ENCODE results near the gene PPL.
"Not testable (repeated sequence)": the region's sequence is repeated elsewhere in the genome, so short reads cannot be mapped to it uniquely, and the experiment has no call there.

PPL gene

GRCh38 chr16:4936991-4937781 lies at the start of gene PPL:
Gene PPL, minus strand, starts transcription at chr16:4937148. Its CDS starts 103 bp downstream, at chr16:4937045.
- DNase-seq (ENCODE audit: low spot score) = no peak

- no peak for DNase-seq (ENCODE audit: low spot score)
These were observed 47.4 kb upstream of the PPL start for GRCh38 chr16:4984174-4984990.

GRCh38 chr16:4982056-4982867 lies 45.3 kb upstream of the PPL start:
- DNase-seq (ENCODE audit: low spot score) = no peak

DNA sequence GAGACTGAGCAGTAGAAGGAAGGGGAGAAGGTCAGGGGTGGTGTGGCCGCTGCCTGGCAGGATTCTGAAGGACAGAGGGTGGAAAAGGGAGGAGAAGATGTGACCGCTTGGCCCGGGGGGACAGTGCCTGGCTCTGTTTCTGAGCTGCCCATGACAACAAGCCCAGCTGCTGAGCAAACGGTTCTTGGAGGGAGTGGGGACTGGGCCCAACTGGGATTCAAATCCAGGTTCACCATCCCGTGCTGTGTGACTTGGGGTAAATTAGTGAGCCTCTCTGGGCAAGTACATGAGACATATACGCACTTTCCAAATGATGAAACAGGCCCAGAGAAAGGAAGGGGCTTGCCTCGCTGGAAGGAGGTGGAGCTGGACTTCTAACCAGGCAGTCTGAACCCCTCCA lies 44.5 kb upstream of the PPL start:
- no peak for DNase-seq (ENCODE audit: low spot score)

DNA sequence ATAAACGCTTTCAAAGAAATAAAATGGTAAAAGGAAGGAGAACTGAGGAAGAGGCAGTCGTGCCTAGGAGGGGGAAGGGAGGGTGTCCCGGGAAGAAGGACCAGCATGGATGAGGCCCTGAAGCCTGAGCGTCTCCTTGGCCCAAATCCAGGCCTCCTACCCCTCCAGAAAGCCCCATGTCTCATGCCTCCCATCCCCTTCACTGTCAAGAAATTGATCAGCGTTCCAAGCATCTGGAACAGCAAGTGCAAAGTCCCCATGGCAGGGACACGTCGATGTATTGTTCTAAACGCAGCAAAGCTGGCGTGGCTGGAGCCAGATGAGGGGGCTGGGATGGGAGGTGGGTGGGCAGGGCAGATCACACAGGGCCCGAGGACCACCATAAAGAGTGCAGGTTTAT lies 43.7 kb upstream of the PPL start:
- no peak for DNase-seq (ENCODE audit: low spot score)

- DNase-seq (ENCODE audit: low spot score) = no peak
These were observed 43.0 kb upstream of the PPL start for GRCh38 chr16:4979736-4980660.

DNA sequence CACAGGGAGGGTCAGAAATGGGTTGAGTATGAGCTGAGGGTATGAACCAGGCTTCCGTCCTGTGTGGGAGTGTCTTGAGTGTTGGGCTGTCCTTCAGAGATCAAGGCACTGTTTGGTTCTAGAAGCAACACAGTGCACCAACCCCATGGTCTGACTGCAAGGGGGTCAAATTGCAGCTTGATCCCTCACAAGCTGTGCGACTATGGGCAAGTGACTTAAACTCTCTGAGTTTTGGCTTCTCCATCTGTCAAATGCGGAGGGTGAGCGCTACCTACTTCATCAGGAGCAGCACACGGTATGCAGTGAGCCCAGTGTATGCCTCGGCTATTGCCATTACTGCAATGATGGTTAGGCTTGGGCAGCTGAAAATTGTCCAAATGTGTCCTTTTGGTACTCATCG lies 42.2 kb upstream of the PPL start:
- no peak for DNase-seq (ENCODE audit: low spot score)

GRCh38 chr16:4976611-4977145 lies 39.7 kb upstream of the PPL start:
- no peak for DNase-seq (ENCODE audit: low spot score)

- DNase-seq (ENCODE audit: low spot score) = no peak
These were observed 39.1 kb upstream of the PPL start for GRCh38 chr16:4976079-4976478.

- DNase-seq (ENCODE audit: low spot score) = no peak
These were observed 36.1 kb upstream of the PPL start for GRCh38 chr16:4972938-4973587.

GRCh38 chr16:4970010-4970409 lies 33.1 kb upstream of the PPL start:
- DNase-seq (ENCODE audit: low spot score) = no peak

GRCh38 chr16:4968879-4969483 lies 32.0 kb upstream of the PPL start:
- no peak for DNase-seq (ENCODE audit: low spot score)

DNA sequence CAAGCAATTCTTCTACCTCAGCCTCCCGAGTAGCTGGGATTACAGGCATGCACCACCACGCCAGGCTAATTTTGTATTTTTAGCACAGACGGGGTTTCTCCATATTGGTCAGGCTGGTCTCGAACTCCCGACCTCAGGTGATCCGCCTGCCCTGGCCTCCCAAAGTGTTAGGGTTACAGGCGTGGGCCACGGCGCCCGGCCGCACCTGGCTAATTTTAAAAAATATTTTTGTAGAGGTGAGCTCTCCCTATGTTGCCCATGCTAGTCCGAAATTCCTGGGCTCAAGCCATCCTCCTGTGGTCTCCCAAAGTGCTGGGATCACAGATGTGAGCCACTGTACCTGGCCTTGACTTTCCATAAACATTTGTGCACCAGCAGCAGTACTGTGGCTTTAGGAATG lies 31.3 kb upstream of the PPL start:
- DNase-seq (ENCODE audit: low spot score) = not testable (repeated sequence)

DNA sequence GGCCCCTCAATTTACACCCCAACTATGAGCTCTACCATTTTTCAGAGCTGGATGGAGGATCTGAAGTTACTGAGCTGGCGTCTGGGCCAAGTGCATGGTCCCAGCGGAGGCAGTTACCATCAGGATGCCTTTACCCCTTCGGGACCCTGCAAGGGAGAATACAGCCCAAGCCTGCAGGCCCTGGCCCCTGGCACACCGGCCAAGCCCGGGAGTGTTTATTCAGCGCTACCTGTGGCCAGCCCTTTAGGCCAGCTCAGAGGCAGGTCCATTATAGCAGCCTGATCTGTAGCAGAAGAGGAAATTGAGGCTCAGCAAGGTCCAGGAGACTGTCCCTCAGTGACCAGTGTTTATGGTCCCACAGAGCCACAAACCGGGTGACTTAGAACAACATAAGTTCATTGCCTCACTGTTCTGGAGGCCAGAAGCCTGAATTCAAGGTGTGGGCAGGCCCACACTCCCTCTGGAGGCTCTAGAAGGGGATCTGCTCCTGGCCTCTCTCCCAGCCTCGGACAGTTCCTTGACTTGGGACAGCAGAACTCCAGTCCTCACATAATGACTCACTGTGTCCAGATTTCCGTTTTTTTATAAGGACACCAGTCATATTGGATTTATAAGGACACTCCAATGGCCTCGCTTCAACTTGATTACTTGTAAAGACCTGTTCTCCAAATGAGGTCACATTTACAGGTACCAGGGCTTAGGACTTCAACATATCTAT lies 29.9 kb upstream of the PPL start:
- no peak for DNase-seq (ENCODE audit: low spot score)

GRCh38 chr16:4963527-4963926 lies 26.6 kb upstream of the PPL start:
- DNase-seq (ENCODE audit: low spot score) = not testable (repeated sequence)

DNA sequence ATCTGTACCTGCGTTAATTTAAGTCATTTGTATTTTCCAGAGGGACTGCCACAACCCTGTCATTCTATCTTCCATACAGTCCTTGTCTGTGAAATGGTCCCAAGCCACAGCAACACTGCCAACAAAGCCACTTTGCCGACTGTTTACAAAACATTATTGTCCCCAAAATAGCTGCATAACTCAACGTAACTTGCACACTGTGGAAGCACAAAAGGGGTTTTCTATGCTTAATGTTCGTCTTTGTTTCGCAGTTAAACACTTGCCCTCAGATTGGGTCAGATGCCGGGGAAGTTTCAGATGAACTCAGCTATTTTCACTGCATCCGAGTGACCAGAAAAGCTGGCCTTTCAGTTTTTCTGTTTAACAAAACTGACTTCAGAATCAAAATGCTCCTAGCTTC lies 25.8 kb upstream of the PPL start:
- no peak for DNase-seq (ENCODE audit: low spot score)

DNA sequence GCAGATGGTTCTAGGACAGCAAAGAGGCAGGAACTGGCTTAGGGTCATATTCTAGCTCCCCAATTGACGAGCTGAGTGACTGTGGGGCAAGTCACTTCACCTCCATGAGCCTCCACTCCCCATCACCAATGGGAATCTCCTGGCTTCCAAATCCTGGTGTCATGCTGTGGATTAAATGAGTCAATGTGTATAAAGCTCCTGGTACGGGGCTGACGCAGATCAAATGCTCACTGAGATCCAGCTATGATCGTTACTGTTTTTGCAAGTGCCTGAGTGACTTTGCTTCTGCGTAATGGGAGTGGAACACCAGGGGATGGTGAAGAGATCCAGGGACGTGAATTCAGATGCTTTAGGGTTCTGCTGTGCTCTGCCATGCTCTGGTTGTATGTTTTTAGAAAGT lies 23.6 kb upstream of the PPL start:
- DNase-seq (ENCODE audit: low spot score) = no peak

DNA sequence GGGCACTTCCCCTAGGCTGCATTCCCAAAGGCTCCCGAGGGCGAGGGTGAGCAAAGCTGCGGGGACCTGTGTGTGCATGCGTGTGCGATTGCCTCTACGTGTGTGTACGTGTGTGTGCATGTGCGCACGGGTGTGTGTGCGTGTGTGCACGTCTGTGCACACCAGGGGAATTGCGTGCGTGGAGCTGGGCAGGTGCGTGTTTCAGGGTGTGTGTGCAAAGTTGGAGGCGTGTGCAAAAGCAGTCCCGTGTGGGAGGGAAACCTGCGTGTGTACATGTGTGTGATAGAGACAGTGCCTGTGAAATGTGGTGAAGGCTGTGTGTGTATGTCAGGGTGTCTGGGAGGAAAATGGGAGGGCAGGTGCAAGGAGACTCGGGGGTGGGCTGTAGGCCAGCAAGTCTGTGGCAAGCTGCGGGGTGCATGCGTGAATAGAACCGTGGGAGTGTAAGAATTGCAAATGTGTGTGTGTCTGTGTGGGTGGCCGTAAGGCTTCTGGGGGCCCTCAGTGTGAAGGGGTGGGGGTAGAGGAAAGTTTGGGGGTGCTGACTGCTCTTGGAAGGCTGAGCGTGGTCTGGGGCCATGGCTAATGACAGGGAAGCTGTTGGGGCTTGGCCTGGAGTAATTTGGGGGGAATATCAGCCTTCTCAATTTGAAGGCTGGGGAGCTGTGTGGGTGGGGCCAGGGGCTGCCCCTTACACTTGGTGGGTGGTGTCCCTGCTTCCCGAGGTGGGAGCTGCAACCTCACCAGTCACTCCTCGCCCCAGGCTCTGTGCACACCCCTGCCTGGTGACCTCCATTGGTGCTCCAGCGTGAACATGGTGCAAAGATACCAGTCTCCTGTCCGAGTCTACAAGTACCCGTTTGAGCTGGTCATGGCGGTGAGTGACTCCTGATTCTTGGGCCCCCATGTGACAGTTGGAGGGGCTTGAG lies 21.8 kb upstream of the PPL start:
- DNase-seq (ENCODE audit: low spot score) = no peak

Measured in hepatic stellate cell (primary cell).